Heart left ventricle (tissue), 13 donors: ENCODE measurements around the gene NODAL.

Source experiments
- CTCF ChIP-seq, 12 donors: fragments of 200-600 bp; sonication (generic) in 4 of 12; IDR thresholded peaks; one replicate each; pipeline versions ENCODE4 v1.5.0 to v1.8.0; 2018 to 2022; ENCODE audit warnings: antibody characterized with exemption in 12 of 12, mild to moderate bottlenecking in 5 of 12
- POLR2A ChIP-seq, 2 donors: fragments of 450-650 bp; IDR thresholded peaks; one replicate each; pipeline ENCODE4 v1.6.1; 2017; ENCODE audit warnings: antibody characterized with exemption in 2 of 2, mild to moderate bottlenecking in 2 of 2, moderate library complexity in 2 of 2
- donor health status: ischemic (EF 13 %, LVEDD 7.1; RV severe dilation, severe dysfunction).
- donor health status: DM: no; HTN: yes; CAD: no.
- donor health status: DM: no; HTN: no; CAD: no.
- donor health status: ischemic (EF 25% LVEDD 6.9; RV normal size, moderate dysfunction).
- donor health status: ischemic (EF 25% LVEDD 5.7; RV mildly dilated, moderate dysfunction).
- donor health status: ischemic (EF 35%, LVEDD 5.7; RV mildly dilated, moderate dysfunction).
- donor health status: nonischemic (EF 11% LVEDD 7.7; RV severe dilation, severe dysfunction).
- donor health status: DM: yes; HTN: yes; CAD: no.
- donor health status: PGD.
- donor health status: ischemic (EF 29% LVEDD 5.4; RV normal size, mild dysfunction).
- donor health status: nonischemic (EF 23%, LVEDD 6.1; RV moderate dilation, normal function).

- TF ChIP-seq CTCF (IDR thresholded peaks at IDR 0.05), result no peak
- TF ChIP-seq POLR2A (IDR thresholded peaks at IDR 0.05), result no peak
These were observed 30.9 kb downstream of the NODAL start for GRCh38 chr10:70410608-70411007.
